K562 (cell line): Measurements from ENCODE around the gene PGPEP1.
A peak's percentile ranks its signal among the peaks of the same experiment; 100 is the strongest.

Experiments used
- ARNT ChIP-seq, 2 experiments: fragments of 450-650 bp; IDR thresholded peaks; 2 replicates each; pipeline ENCODE4 v1.6.1; 2016; ENCODE audit warnings: mild to moderate bottlenecking in 1 of 2
- CBX5 ChIP-seq: IDR thresholded peaks from 2 replicates; pipeline ENCODE4 v1.6.1; 2014; ENCODE audit warnings: low read depth, borderline replicate concordance
- TF ChIP-seq, protein P1 (sequence below): fragments of 450-650 bp; formaldehyde crosslinking; IDR thresholded peaks from 2 replicates; pipeline ENCODE4 v1.4.0; 2020; ENCODE audit warnings: mild to moderate bottlenecking, moderate library complexity
- TF ChIP-seq, protein P2 (sequence below), 3 experiments: IDR thresholded peaks in 2 of 3; conservative IDR thresholded peaks in 1 of 3; 2 replicates each; pipeline ENCODE4 v1.5.1; 2011 to 2012; ENCODE audit warnings: low read length in 3 of 3, mild to moderate bottlenecking in 3 of 3, control low read depth in 2 of 3, improper control_type of control experiment in 1 of 3, inconsistent platforms in 1 of 3, low read depth in 1 of 3, mixed read lengths in 1 of 3, moderate library complexity in 1 of 3; ENCODE audit not compliant: insufficient read depth in 2 of 3
- TF ChIP-seq, protein P3 (sequence below): fragments of 450-650 bp; formaldehyde crosslinking; IDR thresholded peaks from 2 replicates; pipeline ENCODE4 v1.4.0; 2020; ENCODE audit warnings: mild to moderate bottlenecking, mixed read lengths
- TF ChIP-seq, protein P4 (sequence below): sonication (generic); formaldehyde crosslinking; IDR thresholded peaks from 2 replicates; pipeline ENCODE4 v1.8.0; 2023; ENCODE audit warnings: mild to moderate bottlenecking, missing genetic modification reagents

DNA sequence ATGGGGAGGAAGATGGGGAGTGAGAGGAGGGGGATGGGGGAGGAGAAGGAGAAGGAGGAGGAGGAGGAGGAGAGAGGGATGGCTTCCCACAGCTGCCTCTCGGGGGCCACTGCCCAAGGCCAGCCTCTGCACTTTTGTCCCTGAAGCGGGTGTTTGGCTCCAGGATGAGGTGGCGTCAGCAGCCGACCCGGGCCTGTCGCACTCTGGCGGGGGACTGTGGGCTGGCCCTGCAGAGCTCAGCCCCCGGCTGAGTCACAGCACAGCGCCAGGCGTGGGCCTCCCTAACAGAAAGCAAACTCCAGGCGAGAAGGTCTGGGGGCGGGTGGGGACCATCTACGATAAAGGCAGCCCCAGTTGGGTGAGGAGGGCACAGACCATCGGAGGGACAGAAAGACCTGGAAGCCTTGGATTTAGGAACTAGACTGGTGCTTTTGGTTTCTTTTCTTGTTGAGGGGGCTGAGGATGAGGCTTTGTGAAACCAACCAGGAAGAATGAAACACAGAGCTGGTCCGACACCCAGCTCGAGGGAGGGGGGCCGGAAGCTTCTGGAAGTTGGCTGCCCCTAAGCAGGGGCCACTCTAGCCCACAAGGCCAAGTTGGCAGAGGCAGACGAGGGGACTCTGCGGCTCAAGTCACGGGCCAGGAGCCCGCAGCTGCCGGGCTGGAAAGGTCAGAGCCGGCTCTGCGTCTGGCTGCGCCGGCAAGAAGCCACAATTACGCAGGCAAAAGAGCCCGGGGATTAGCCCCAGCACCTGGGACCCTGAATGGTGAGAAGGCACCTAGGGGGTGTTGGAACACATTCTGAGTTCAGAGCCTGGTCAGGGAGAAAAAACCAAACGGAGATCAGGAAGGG, 35.7 kb upstream of the PGPEP1 start:
- TF ChIP-seq, protein P1, sequence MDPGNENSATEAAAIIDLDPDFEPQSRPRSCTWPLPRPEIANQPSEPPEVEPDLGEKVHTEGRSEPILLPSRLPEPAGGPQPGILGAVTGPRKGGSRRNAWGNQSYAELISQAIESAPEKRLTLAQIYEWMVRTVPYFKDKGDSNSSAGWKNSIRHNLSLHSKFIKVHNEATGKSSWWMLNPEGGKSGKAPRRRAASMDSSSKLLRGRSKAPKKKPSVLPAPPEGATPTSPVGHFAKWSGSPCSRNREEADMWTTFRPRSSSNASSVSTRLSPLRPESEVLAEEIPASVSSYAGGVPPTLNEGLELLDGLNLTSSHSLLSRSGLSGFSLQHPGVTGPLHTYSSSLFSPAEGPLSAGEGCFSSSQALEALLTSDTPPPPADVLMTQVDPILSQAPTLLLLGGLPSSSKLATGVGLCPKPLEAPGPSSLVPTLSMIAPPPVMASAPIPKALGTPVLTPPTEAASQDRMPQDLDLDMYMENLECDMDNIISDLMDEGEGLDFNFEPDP (CRISPR knock-in tag): no peak
- TF ChIP-seq CBX5 (no peak), ARNT (IDR thresholded peaks at IDR 0.05) (no peak)
- TF ChIP-seq, protein P2, sequence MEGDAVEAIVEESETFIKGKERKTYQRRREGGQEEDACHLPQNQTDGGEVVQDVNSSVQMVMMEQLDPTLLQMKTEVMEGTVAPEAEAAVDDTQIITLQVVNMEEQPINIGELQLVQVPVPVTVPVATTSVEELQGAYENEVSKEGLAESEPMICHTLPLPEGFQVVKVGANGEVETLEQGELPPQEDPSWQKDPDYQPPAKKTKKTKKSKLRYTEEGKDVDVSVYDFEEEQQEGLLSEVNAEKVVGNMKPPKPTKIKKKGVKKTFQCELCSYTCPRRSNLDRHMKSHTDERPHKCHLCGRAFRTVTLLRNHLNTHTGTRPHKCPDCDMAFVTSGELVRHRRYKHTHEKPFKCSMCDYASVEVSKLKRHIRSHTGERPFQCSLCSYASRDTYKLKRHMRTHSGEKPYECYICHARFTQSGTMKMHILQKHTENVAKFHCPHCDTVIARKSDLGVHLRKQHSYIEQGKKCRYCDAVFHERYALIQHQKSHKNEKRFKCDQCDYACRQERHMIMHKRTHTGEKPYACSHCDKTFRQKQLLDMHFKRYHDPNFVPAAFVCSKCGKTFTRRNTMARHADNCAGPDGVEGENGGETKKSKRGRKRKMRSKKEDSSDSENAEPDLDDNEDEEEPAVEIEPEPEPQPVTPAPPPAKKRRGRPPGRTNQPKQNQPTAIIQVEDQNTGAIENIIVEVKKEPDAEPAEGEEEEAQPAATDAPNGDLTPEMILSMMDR (IDR thresholded peaks at IDR 0.05 in 2 of 3, conservative IDR thresholded peaks at IDR 0.05 in 1 of 3; ENCODE audit: insufficient read depth in 2 of 3, low read depth in 1 of 3, low read length in 3 of 3): peak in 2 of 3 experiments; percentile 16 to 19; a peak in 2 of 6 replicates
- TF ChIP-seq, protein P3, sequence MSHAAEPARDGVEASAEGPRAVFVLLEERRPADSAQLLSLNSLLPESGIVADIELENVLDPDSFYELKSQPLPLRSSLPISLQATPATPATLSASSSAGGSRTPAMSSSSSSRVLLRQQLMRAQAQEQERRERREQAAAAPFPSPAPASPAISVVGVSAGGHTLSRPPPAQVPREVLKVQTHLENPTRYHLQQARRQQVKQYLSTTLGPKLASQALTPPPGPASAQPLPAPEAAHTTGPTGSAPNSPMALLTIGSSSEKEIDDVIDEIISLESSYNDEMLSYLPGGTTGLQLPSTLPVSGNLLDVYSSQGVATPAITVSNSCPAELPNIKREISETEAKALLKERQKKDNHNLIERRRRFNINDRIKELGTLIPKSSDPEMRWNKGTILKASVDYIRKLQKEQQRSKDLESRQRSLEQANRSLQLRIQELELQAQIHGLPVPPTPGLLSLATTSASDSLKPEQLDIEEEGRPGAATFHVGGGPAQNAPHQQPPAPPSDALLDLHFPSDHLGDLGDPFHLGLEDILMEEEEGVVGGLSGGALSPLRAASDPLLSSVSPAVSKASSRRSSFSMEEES (CRISPR knock-in tag): no peak
- TF ChIP-seq, protein P4, sequence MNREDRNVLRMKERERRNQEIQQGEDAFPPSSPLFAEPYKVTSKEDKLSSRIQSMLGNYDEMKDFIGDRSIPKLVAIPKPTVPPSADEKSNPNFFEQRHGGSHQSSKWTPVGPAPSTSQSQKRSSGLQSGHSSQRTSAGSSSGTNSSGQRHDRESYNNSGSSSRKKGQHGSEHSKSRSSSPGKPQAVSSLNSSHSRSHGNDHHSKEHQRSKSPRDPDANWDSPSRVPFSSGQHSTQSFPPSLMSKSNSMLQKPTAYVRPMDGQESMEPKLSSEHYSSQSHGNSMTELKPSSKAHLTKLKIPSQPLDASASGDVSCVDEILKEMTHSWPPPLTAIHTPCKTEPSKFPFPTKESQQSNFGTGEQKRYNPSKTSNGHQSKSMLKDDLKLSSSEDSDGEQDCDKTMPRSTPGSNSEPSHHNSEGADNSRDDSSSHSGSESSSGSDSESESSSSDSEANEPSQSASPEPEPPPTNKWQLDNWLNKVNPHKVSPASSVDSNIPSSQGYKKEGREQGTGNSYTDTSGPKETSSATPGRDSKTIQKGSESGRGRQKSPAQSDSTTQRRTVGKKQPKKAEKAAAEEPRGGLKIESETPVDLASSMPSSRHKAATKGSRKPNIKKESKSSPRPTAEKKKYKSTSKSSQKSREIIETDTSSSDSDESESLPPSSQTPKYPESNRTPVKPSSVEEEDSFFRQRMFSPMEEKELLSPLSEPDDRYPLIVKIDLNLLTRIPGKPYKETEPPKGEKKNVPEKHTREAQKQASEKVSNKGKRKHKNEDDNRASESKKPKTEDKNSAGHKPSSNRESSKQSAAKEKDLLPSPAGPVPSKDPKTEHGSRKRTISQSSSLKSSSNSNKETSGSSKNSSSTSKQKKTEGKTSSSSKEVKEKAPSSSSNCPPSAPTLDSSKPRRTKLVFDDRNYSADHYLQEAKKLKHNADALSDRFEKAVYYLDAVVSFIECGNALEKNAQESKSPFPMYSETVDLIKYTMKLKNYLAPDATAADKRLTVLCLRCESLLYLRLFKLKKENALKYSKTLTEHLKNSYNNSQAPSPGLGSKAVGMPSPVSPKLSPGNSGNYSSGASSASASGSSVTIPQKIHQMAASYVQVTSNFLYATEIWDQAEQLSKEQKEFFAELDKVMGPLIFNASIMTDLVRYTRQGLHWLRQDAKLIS: no peak
